ENCODE measurements around the gene TMEM123.

TMEM123 gene

DNA sequence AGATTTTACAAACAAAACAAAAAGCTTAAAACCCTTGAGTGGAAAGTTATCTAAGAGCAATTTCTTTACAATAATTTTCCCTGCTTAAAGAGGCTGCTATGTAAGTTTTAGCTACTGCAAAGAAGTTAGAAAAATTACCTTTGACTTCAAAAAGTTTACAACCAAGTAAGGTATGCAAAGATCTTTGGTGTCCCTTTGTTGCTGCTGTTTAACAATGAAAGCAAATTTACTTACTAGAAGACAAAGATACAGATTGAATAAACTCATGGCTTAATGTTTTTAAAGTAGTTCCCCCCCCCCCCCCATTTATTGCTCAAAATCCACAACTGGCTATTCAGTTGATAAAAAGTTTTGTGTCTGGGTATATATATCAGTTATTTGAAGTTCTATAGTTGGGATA, 26.0 kb downstream of the TMEM123 start:
- no peak for DNase-seq (ENCODE audit: low read depth in 2 of 2)

DNA sequence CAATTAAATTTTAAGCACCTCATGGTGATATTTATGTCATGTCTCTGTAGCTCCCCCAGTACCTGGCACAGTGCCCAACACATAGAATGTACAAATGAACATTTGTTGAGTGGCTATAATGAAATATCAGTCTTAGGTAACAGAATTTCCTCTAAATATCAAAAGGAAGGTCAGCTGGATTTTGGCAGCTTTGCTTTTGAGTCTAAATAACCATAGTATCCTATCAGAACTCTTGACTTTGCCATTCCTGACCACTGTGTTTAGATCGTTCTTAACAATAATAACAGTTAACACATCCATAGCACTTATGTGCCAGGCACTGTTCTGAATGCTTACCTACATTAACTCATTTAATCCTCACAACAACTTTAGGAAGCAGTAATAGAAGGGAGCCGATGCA, 26.6 kb downstream of the TMEM123 start:
- DNase-seq (ENCODE audit: low read depth in 2 of 2) = no peak

- DNase-seq (ENCODE audit: low read depth in 2 of 2) = no peak
Observed at GRCh38 chr11:102423936-102424335, 28.6 kb downstream of the TMEM123 start.

DNA sequence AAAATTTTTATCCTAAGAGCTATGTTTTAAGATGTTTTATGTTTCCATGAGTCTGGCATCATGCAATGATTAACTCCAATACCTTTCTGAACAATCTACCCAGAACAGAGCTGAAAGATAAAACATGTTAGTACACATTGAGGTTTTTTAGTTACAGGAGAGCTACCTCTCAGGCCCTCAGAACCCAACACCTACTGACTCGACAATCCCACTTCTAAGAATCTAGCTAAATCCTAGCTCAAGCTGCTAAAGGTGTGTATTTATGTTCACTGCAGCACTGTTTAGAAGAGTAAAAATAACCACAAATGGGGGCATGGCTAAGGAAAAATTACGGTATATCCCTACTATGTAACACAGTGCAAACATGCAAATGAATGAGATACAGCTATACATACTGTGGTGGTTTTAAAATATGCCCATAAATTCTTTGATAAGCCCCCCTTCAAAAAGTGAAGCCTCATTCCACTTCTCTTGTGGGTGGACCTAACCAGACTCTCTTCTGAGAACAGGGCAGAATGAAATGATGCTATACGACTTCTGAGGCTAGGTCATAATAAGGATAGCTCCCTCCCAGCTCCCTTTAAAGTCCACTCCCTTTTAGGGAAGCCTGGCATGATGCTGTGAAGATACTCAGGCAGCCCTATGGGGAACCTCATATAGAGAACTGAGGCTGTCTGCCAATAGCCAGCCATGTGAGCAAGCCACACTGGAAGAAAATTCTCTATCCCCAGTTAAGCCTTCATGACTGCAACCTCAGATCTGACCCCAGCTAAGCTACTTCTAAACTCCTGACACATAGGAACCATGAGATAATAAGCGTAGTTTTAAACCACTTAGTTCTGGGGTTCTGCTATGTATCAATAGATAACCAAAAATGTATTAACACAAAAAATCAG, 29.5 kb downstream of the TMEM123 start:
- DNase-seq (ENCODE audit: low read depth in 2 of 2) = no peak

DNA sequence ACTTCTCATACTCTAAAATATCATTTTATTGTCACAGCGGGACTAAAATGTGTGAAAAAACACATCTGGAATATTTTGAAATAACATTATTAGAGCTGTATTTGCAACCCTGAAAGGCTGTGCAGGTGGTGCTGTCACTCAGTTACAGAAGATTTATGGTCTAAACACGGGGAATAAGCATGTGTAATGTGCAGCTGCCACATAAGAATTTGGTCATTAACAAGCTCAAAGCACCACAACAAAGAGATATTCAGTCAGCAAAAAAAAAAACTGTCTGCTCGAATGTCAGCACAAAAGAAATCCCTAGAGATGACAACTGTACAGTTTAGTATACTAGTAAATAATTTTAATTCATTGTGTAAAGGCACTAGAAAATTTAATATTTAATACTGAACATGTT, 31.3 kb downstream of the TMEM123 start:
- no peak for DNase-seq (ENCODE audit: low read depth in 2 of 2)

- no peak for DNase-seq (ENCODE audit: low read depth in 2 of 2)
Observed at GRCh38 chr11:102420547-102420946, 32.0 kb downstream of the TMEM123 start.

DNA sequence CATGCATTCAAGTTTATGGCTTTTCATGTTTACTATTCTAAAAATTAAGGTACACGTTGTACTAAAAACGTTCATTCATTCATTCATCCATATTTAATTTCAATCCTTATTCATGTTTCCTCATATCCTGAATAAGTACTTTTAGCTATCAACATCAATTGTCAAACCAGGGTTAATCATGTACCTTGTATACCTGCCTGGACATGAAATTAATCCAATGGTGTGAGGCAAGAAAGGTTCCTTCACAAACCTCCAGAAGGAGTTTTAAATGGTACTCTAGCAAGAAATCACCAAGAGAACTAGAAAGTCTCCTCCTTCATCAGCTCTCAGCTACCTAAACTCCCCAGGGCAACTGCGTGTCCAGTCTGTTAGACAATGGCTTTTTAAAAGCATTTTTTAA, 33.4 kb downstream of the TMEM123 start:
- no peak for DNase-seq (ENCODE audit: low read depth in 2 of 2)

DNA sequence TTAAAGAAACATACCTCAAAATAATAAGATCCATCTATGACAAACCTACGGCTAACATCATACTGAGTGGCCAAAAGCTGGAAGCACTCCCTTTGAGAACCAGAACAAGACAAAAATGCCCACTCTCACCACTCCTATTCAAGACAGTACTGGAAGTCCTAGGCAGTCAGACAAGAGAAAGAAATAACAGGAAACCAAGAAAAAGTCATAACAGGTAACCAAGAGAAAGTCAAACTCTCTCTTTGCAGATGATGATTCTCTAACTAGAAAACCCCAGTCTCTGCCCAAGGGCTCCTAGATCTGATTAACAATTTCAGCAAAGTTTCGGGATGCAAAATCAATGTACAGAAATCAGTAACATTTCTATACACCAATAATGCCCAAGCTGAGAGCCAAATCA, 35.6 kb downstream of the TMEM123 start:
- no peak for DNase-seq (ENCODE audit: low read depth in 2 of 2)

- no peak for DNase-seq (ENCODE audit: low read depth in 2 of 2)
Observed at GRCh38 chr11:102415304-102415916, 37.2 kb downstream of the TMEM123 start.

GRCh38 chr11:102414559-102414958, 38.0 kb downstream of the TMEM123 start:
- no peak for DNase-seq (ENCODE audit: low read depth in 2 of 2)

DNA sequence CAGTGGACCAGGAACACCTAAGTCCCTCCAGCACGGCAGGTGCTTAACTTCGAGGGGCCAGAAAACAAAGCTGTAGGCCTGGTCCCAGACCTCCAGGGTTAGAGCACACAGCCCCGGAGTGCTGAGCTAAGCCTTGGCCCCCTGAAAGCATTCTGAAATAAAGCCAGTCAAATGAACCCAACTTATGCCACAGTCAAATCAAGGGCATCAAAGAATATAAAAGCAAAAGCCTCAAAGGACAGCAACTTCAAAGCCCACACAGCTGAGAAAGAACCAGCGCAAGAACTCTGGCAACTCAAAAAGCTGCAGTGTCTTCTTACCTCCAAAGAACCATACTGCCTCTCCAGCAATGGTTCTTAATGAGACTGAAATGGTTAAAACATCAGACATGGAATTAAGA, 39.1 kb downstream of the TMEM123 start:
- no peak for DNase-seq (ENCODE audit: low read depth in 2 of 2)

DNA sequence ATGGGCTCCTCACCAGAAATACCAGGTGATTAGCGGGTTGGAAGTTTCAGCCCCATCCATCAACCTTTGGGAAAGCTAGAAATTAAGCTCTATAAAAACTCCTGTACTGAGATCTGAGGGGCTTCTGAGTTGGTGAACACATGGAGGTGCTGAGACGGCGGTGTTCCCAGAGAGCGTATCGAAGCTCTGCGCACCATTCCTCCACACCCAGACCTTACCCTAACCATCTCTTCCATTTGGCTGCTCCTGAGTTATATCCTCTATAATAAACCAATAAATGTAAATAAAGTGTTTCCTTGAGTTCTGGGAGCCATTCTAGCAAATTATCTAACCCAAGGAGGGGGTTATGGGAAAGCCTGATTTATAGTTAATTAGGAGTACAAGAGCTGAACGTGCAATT, 41.4 kb downstream of the TMEM123 start:
- no peak for DNase-seq (ENCODE audit: low read depth in 2 of 2)

DNA sequence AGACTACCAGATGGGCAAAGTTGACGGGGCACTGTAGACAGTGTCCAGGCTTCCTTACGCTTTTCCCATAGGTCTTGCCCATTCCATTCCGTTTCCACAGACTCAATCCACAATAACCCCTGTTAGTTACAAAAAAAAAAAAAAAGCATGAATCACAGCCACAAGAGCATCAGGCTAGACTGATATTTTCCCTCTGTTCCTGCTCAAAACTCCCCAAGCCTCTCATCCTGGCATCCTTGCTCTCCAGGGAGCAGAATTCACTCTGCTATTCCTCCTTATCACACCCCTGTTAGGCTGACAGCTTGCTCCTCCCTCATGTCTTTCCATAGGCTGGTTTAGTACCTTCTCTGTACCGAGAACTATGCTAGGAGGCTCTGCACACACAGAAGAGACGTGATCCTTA, 42.2 kb downstream of the TMEM123 start:
- no peak for DNase-seq (ENCODE audit: low read depth in 2 of 2)

- DNase-seq (ENCODE audit: low read depth in 2 of 2) = no peak
Observed at GRCh38 chr11:102408339-102408738, 44.2 kb downstream of the TMEM123 start.

DNA sequence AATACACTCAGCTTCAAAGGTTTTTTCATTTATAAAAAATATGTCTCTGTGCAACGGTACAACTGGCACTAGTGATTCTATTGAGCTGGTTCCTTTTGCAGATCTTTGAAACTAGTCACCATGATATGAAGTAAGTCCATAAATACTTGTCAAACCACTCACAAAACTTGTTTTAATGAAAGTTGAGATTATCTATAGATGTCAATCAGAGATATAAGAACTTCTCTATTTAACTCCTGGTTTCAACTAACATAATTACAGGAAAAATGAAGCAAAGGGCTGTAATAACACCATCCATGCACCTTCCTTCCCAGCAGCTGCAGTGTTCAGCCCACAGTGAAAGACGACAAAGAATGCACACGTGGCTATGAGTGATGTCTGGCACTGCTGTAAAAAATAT, 44.7 kb downstream of the TMEM123 start:
- no peak for DNase-seq (ENCODE audit: low read depth in 2 of 2)

GRCh38 chr11:102406099-102406498, 46.5 kb downstream of the TMEM123 start:
- no peak for DNase-seq (ENCODE audit: low read depth in 2 of 2)

DNA sequence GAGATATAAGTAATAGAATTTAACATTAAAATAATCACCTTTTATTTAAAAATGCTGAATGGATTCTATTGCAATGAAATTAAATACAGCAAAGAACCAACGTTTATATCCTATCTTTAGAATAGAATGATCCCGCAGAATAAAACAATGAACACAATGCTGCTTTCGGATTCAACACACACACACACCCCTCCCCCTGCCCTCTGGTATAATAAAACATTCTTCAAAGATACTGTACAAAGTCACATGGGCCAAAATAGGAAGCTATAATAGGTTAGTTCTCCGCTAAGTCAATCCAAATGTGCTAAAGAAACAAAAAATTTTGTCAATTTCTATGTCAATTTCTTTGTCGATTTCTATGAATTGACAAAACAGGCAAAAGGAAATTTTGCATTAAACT, 47.1 kb downstream of the TMEM123 start:
- no peak for DNase-seq (ENCODE audit: low read depth in 2 of 2)

- DNase-seq (ENCODE audit: low read depth in 2 of 2) = no peak
Observed at GRCh38 chr11:102402548-102402947, 50.0 kb downstream of the TMEM123 start.

GRCh38 chr11:102401905-102402304, 50.7 kb downstream of the TMEM123 start:
- DNase-seq (ENCODE audit: low read depth in 2 of 2) = no peak

- DNase-seq (ENCODE audit: low read depth in 2 of 2) = no peak
Observed at GRCh38 chr11:102400603-102401002, 52.0 kb downstream of the TMEM123 start.

DNA sequence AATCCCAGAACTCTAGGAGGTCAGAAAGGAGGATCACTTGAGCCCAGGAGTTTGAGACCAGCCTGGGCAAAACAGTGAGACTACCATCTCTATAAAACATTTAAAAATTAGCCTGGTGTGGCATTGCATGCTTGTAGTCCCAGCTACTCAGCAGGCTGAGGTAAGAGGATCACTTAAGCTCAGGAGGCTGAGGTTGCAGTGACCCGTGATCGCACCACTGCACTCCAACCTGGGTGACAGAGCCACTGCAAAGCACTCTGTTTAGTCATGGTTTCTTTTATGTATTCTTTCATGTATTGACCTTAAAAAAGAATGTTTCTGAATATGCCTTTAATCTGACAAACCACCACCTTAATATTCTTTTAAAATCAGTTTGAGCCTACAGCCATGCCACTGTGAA, 53.4 kb downstream of the TMEM123 start:
- DNase-seq (ENCODE audit: low read depth in 2 of 2) = no peak

- no peak for DNase-seq (ENCODE audit: low read depth in 2 of 2)
Observed at GRCh38 chr11:102398297-102398696, 54.3 kb downstream of the TMEM123 start.
